ENCODE results near the gene TMEM35B. TPM values are rescaled to one million over a fixed set of nuclear protein-coding genes. Genes with fewer than 3 reads are reported as not detected.

TMEM35B gene
- total RNA-seq (21.9 TPM), polyA plus RNA-seq (47.6 TPM)
- long read RNA-seq, donor 1, partial matches to known transcripts = 0 of 2 reads
- long read RNA-seq, donor 1, other reads (novel, unspliced or antisense) = 0 of 2 reads
- long read RNA-seq, donor 2, transcript TMEM35B-201 (3 exons, 922 nt) = major isoform, 79 of 107 reads
- long read RNA-seq, donor 2, partial matches to known transcripts = 28 of 107 reads
- long read RNA-seq, donor 2, other reads (novel, unspliced or antisense) = 0 of 107 reads
- long read RNA-seq, donor 3, transcript TMEM35B-201 (3 exons, 922 nt) = major isoform, 83 of 107 reads
- long read RNA-seq, donor 3, partial matches to known transcripts = 24 of 107 reads
- long read RNA-seq, donor 3, other reads (novel, unspliced or antisense) = 0 of 107 reads
- long read RNA-seq, donor 4, transcript TMEM35B-201 (3 exons, 922 nt) = major isoform, 19 of 19 reads
- long read RNA-seq, donor 4, partial matches to known transcripts = 0 of 19 reads
- long read RNA-seq, donor 4, other reads (novel, unspliced or antisense) = 0 of 19 reads
- long read RNA-seq, donor 5, transcript TMEM35B-201 (3 exons, 922 nt) = major isoform, 64 of 64 reads
- long read RNA-seq, donor 5, partial matches to known transcripts = 0 of 64 reads
- long read RNA-seq, donor 5, other reads (novel, unspliced or antisense) = 0 of 64 reads
- long read RNA-seq, donor 6, transcript TMEM35B-201 (3 exons, 922 nt) = major isoform, 31 of 45 reads
- long read RNA-seq, donor 6, partial matches to known transcripts = 14 of 45 reads
- long read RNA-seq, donor 6, other reads (novel, unspliced or antisense) = 0 of 45 reads
- long read RNA-seq, donor 7, transcript TMEM35B-201 (3 exons, 922 nt) = major isoform, 38 of 46 reads
- long read RNA-seq, donor 7, partial matches to known transcripts = 8 of 46 reads
- long read RNA-seq, donor 7, other reads (novel, unspliced or antisense) = 0 of 46 reads
- long read RNA-seq, donor 8, transcript TMEM35B-201 (3 exons, 922 nt) = major isoform, 17 of 17 reads
- long read RNA-seq, donor 8, partial matches to known transcripts = 0 of 17 reads
- long read RNA-seq, donor 8, other reads (novel, unspliced or antisense) = 0 of 17 reads
- long read RNA-seq, donor 9, transcript TMEM35B-201 (3 exons, 922 nt) = major isoform, 22 of 29 reads
- long read RNA-seq, donor 9, partial matches to known transcripts = 7 of 29 reads
- long read RNA-seq, donor 9, other reads (novel, unspliced or antisense) = 0 of 29 reads
- long read RNA-seq, donor 10, transcript TMEM35B-201 (3 exons, 922 nt) = major isoform, 27 of 34 reads
- long read RNA-seq, donor 10, partial matches to known transcripts = 7 of 34 reads
- long read RNA-seq, donor 10, other reads (novel, unspliced or antisense) = 0 of 34 reads

DNA sequence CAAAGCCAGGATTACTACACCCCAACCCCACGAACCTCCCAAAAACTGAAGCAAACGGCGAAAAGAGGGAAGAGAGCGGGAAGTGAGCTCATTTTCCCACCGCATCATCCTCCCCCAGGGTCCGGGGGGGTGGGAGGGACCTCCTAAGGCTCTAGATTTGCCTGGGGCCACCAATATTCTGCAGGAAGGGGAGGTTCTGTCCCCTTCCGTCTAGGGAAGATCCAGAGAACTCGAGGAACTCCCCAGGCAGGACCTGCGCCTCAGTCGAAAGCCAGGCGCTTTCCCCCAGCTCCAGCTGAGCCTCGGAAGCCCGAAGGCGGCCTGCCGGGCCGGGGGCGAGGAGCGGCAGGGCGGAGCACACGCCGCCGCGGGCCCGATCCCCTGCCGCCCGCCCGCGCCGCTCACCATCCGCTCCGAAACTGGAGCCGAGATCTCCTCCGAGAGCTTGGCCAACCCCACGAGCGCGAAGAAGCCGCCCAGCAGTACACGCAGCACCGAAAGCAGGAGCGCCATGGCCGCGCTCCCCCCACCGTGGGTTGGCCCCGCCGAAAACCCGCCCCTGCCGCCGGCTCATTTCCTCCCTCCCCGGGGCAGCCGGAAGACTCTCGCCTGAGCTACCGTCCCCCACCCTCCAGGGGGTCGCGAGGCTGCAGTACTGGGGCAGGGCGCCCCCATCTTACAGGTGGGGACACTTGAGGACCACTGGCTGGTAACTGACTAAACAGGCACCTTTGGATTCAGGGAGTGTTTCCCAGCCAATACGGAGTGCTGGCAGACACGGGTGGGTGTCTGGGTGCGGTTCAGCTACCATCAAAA lies at the start of gene TMEM35B:
Gene TMEM35B, minus strand, starts transcription at position 555 of the 816 bp plus-strand sequence. Its CDS starts 42 bp downstream, at position 513.
- Histone ChIP-seq H3K9me3 (ENCODE audit: control insufficient read depth in 2 of 2, insufficient read depth in 1 of 2, low read length in 1 of 2) (no peaks in the 10 kb centered on the region), H3K27me3 (ENCODE audit: control insufficient read depth in 2 of 2, insufficient read depth in 1 of 2, low read length in 1 of 2) (no peaks in the 10 kb centered on the region), H3K27ac (ENCODE audit: low read depth in 1 of 2, low read length in 1 of 2) (peak within 1 kb of the TSS; percentile 77), H3K4me3 (ENCODE audit: low read length in 2 of 2) (peak within 1 kb of the TSS; percentile 65 to 86), H3K36me3 (ENCODE audit: control insufficient read depth in 2 of 2, insufficient read depth in 2 of 2, low read length in 1 of 2) (peaks cover 9 to 13% of the 10 kb centered on the region in 2 donors), H3K4me1 (ENCODE audit: control insufficient read depth in 2 of 2, insufficient read depth in 2 of 2, low read length in 2 of 2) (peaks cover 15% of the 10 kb centered on the region in 2 donors)
- WGBS = under 1% methylated on average over 58 of the region's 58 CpGs
- DNase-seq (ENCODE audit: low read depth in 6 of 9, low spot score in 9 of 9) = peak; percentile 27 to 84 (median 61)

- Histone ChIP-seq H3K27ac (ENCODE audit: low read depth in 1 of 2, low read length in 1 of 2) (no peak overlapping the region), H3K27me3 (ENCODE audit: control insufficient read depth in 2 of 2, insufficient read depth in 1 of 2, low read length in 1 of 2) (no peaks in the 10 kb centered on the region), H3K4me3 (ENCODE audit: low read length in 2 of 2) (no peak overlapping the region), H3K4me1 (ENCODE audit: control insufficient read depth in 2 of 2, insufficient read depth in 2 of 2, low read length in 2 of 2) (peaks cover 0 to 10% of the 10 kb centered on the region in 2 donors), H3K9me3 (ENCODE audit: control insufficient read depth in 2 of 2, insufficient read depth in 1 of 2, low read length in 1 of 2) (peaks cover 0 to 5% of the 10 kb centered on the region in 2 donors), H3K36me3 (ENCODE audit: control insufficient read depth in 2 of 2, insufficient read depth in 2 of 2, low read length in 1 of 2) (no peaks in the 10 kb centered on the region)
- DNase-seq (ENCODE audit: low read depth in 6 of 9, low spot score in 9 of 9) = no peak
- 100% methylated on average over 1 of the region's 1 CpG for WGBS
Measured at GRCh38 chr1:35033346-35033745, 48.2 kb upstream of the TMEM35B start.

GRCh38 chr1:35032384-35032739 lies 47.2 kb upstream of the TMEM35B start:
- H3K27ac ChIP-seq (ENCODE audit: low read depth in 1 of 2, low read length in 1 of 2) = no peak overlapping the region
- DNase-seq (ENCODE audit: low read depth in 6 of 9, low spot score in 9 of 9) = peak in 1 of 9 donors; percentile 10
- WGBS = 97% methylated on average over 1 of the region's 1 CpG

DNA sequence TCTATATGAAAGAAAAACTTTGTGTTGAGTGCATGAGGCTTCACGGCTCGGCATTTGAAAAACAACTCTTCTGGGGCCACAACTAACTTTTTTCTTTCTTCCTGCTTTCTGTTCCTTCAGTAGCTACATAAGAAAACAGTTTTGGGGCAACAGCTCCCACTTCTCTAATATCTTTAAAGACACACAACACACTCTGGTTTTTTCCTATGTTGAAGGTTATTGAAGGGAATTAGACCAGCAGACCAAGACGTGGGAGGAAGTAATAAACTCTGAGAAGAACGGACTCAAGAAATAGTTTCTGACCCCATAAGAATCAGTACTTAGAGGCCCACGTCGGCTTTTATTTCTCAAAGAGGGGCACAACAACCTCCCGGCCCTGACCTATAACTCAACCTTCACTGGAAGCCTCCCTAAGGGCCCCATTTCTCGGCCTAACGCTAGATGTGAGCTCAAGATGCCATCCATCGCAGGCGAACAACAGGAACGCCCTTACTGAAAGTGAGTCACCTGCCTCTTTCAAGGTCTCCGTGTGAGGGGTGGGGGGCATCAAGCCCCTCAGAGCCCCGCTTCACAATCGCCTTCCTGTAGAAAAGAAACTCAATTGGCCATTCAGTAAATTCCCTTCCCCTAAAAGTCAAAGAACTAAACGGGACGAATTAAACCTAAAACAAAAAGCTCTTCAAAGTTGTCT lies 45.8 kb upstream of the TMEM35B start:
- H3K4me1 ChIP-seq (ENCODE audit: control insufficient read depth in 2 of 2, insufficient read depth in 2 of 2, low read length in 2 of 2) = peaks cover 0 to 12% of the 10 kb centered on the region in 2 donors
- H3K9me3 ChIP-seq (ENCODE audit: control insufficient read depth in 2 of 2, insufficient read depth in 1 of 2, low read length in 1 of 2) = peaks cover 0 to 5% of the 10 kb centered on the region in 2 donors
- H3K36me3 ChIP-seq (ENCODE audit: control insufficient read depth in 2 of 2, insufficient read depth in 2 of 2, low read length in 1 of 2) = peaks cover 0 to 4% of the 10 kb centered on the region in 2 donors
- H3K27ac ChIP-seq (ENCODE audit: low read depth in 1 of 2, low read length in 1 of 2) = peak overlapping the region; percentile 87 to 93
- WGBS = under 1% methylated on average over 17 of the region's 17 CpGs
- DNase-seq (ENCODE audit: low read depth in 6 of 9, low spot score in 9 of 9) = peak; percentile 4 to 48 (median 21)
- H3K4me3 ChIP-seq (ENCODE audit: low read length in 2 of 2) = peak overlapping the region; percentile 89 to 93
- no peaks in the 10 kb centered on the region for H3K27me3 ChIP-seq (ENCODE audit: control insufficient read depth in 2 of 2, insufficient read depth in 1 of 2, low read length in 1 of 2)

More at GRCh38 chr1:35032384-35032739, 47.2 kb upstream of the TMEM35B start:
- no peaks in the 10 kb centered on the region for H3K27me3 ChIP-seq (ENCODE audit: control insufficient read depth in 2 of 2, insufficient read depth in 1 of 2, low read length in 1 of 2)
- no peak overlapping the region for H3K4me3 ChIP-seq (ENCODE audit: low read length in 2 of 2)
- peaks cover 0 to 10% of the 10 kb centered on the region in 2 donors for H3K4me1 ChIP-seq (ENCODE audit: control insufficient read depth in 2 of 2, insufficient read depth in 2 of 2, low read length in 2 of 2)
- H3K36me3 ChIP-seq (ENCODE audit: control insufficient read depth in 2 of 2, insufficient read depth in 2 of 2, low read length in 1 of 2) = peaks cover 0 to 2% of the 10 kb centered on the region in 2 donors
- H3K9me3 ChIP-seq (ENCODE audit: control insufficient read depth in 2 of 2, insufficient read depth in 1 of 2, low read length in 1 of 2) = peaks cover 0 to 5% of the 10 kb centered on the region in 2 donors

DNA sequence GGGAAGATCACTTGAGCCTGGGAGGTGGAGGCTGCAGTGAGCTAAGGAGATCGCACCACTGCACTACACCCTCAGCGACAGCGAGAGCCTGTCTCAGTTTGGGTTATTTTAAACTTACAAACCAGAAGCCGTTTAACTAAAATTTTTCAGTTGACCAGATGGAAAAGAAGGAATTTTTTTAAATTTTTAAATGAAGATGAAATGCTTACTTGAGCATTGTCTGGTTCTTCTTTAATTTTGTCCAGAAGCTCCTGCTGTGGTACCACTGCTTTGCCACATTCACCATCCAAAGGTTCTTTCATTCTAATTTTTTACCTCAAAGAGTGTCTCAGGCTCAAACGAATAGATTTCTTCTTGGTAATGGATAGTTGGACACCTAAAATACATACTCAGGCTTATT lies 45.2 kb upstream of the TMEM35B start:
- peaks cover 0 to 12% of the 10 kb centered on the region in 2 donors for H3K4me1 ChIP-seq (ENCODE audit: control insufficient read depth in 2 of 2, insufficient read depth in 2 of 2, low read length in 2 of 2)
- peaks cover 0 to 5% of the 10 kb centered on the region in 2 donors for H3K9me3 ChIP-seq (ENCODE audit: control insufficient read depth in 2 of 2, insufficient read depth in 1 of 2, low read length in 1 of 2)
- WGBS = 33% methylated on average over 5 of the region's 5 CpGs
- peaks cover 0 to 4% of the 10 kb centered on the region in 2 donors for H3K36me3 ChIP-seq (ENCODE audit: control insufficient read depth in 2 of 2, insufficient read depth in 2 of 2, low read length in 1 of 2)
- H3K27ac ChIP-seq (ENCODE audit: low read depth in 1 of 2, low read length in 1 of 2) = peak overlapping the region in 1 of 2 donors; percentile 87
- H3K27me3 ChIP-seq (ENCODE audit: control insufficient read depth in 2 of 2, insufficient read depth in 1 of 2, low read length in 1 of 2) = no peaks in the 10 kb centered on the region
- H3K4me3 ChIP-seq (ENCODE audit: low read length in 2 of 2) = peak overlapping the region; percentile 89 to 93
- DNase-seq (ENCODE audit: low read depth in 6 of 9, low spot score in 9 of 9) = peak in 1 of 9 donors; percentile 0

GRCh38 chr1:35029761-35030160 lies 44.6 kb upstream of the TMEM35B start:
- Histone ChIP-seq H3K4me3 (ENCODE audit: low read length in 2 of 2) (no peak overlapping the region), H3K4me1 (ENCODE audit: control insufficient read depth in 2 of 2, insufficient read depth in 2 of 2, low read length in 2 of 2) (peaks cover 0 to 12% of the 10 kb centered on the region in 2 donors), H3K27me3 (ENCODE audit: control insufficient read depth in 2 of 2, insufficient read depth in 1 of 2, low read length in 1 of 2) (no peaks in the 10 kb centered on the region), H3K9me3 (ENCODE audit: control insufficient read depth in 2 of 2, insufficient read depth in 1 of 2, low read length in 1 of 2) (peaks cover 0 to 5% of the 10 kb centered on the region in 2 donors), H3K27ac (ENCODE audit: low read depth in 1 of 2, low read length in 1 of 2) (no peak overlapping the region), H3K36me3 (ENCODE audit: control insufficient read depth in 2 of 2, insufficient read depth in 2 of 2, low read length in 1 of 2) (peaks cover 0 to 4% of the 10 kb centered on the region in 2 donors)
- no peak for DNase-seq (ENCODE audit: low read depth in 6 of 9, low spot score in 9 of 9)

DNA sequence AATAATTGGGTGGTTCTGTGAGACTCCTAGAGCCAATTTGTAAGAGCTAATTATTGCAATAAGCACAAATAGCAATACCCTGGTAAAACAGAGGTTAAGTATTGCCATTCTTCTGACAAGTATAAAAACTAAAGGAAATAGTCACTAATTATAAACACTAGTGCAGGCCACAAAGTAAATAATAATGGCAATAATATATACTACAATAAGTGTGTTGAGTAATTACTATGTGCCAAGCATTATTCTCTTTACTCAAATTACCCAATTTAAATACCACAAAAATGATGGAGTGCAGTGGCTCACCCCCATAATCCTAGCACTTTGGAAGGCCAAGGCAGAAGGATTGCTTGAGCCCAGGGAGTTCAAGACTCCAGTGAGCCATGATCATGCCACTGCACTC lies 31.3 kb upstream of the TMEM35B start:
- Histone ChIP-seq H3K27me3 (ENCODE audit: control insufficient read depth in 2 of 2, insufficient read depth in 1 of 2, low read length in 1 of 2) (no peaks in the 10 kb centered on the region), H3K27ac (ENCODE audit: low read depth in 1 of 2, low read length in 1 of 2) (no peak overlapping the region), H3K9me3 (ENCODE audit: control insufficient read depth in 2 of 2, insufficient read depth in 1 of 2, low read length in 1 of 2) (no peaks in the 10 kb centered on the region), H3K4me3 (ENCODE audit: low read length in 2 of 2) (no peak overlapping the region), H3K4me1 (ENCODE audit: control insufficient read depth in 2 of 2, insufficient read depth in 2 of 2, low read length in 2 of 2) (no peaks in the 10 kb centered on the region), H3K36me3 (ENCODE audit: control insufficient read depth in 2 of 2, insufficient read depth in 2 of 2, low read length in 1 of 2) (peaks cover 13 to 19% of the 10 kb centered on the region in 2 donors)
- DNase-seq (ENCODE audit: low read depth in 6 of 9, low spot score in 9 of 9) = no peak

Data from thymus (tissue), 14 donors.